ENCODE data around the gene ETV5. TPM values are rescaled to one million over a fixed set of nuclear protein-coding genes. Genes with fewer than 3 reads are reported as not detected.

The ETV5 gene
- total and polyA plus RNA-seq, 9 of the 15 experiments (the other 6 are each of a cell fraction or from before 2014, with no cell fraction given), result 9.2 to 25.9 (median 15.9) TPM

GRCh38 chr3:186035277-186035676, 73.6 kb downstream of the ETV5 start (continued):
- TF ChIP-seq CUX1 (CRISPR knock-in tag; IDR thresholded peaks at IDR 0.05), result no peak
- no peak for TF ChIP-seq THAP7 (CRISPR knock-in tag; IDR thresholded peaks at IDR 0.05)
- TF ChIP-seq ZNF282 (CRISPR knock-in tag; IDR thresholded peaks at IDR 0.05), result no peak
- TF ChIP-seq ARID3A (IDR thresholded peaks at IDR 0.05; ENCODE audit: borderline replicate concordance, low read depth, low read length), result no peak
- no peak for TF ChIP-seq PHF21A (IDR thresholded peaks at IDR 0.05; ENCODE audit: borderline replicate concordance, low read depth)
- no peak for TF ChIP-seq HNRNPLL (IDR thresholded peaks at IDR 0.05; ENCODE audit: low read depth, low read length, poor library complexity, severe bottlenecking)
- TF ChIP-seq CEBPB (tag; IDR thresholded peaks at IDR 0.05), result peak; percentile 91
- no peak for TF ChIP-seq ZNF184 (CRISPR knock-in tag; IDR thresholded peaks at IDR 0.05)
- TF ChIP-seq E2F8 (IDR thresholded peaks at IDR 0.05; ENCODE audit: low read depth, partially characterized antibody), result no peak
- TF ChIP-seq GTF3C2 (IDR thresholded peaks at IDR 0.05; ENCODE audit: borderline replicate concordance, extremely low read depth, insufficient read length), result no peak
- no peak for TF ChIP-seq BRF1 (IDR thresholded peaks at IDR 0.05; ENCODE audit: borderline replicate concordance, extremely low read depth, insufficient read length)
- no peak for TF ChIP-seq DEAF1 (CRISPR knock-in tag; IDR thresholded peaks at IDR 0.05)

Measured in K562 (cell line).